GM23338 (cell line): ENCODE measurements around the gene HPX. TPM values are rescaled to one million over a fixed set of nuclear protein-coding genes. Genes with fewer than 3 reads are reported as not detected.

Experiments
- ATAC-seq: fragments of 200-7000 bp; cut with Tn5 transposase; 3 replicates; pipeline ENCODE4 v1.9.1; 2020
- DNase-seq: peaks from one replicate; pipeline ENCODE4 v3.0.0-alpha.2; 2015; ENCODE audit warnings: low spot score
- H2AFZ ChIP-seq: fragments of 200-600 bp; sonication (generic); 2 replicates; pipeline ENCODE4 v1.8.0; 2016; ENCODE audit warnings: antibody characterized with exemption, mild to moderate bottlenecking, moderate library complexity
- H3F3A ChIP-seq: fragments of 200-600 bp; sonication (generic); replicated peaks from 2 replicates; pipeline ENCODE4 v1.8.0; 2017; ENCODE audit warnings: antibody characterized with exemption, mixed run types, low read depth
- H3K27ac ChIP-seq: fragments of 200-600 bp; sonication (generic); 2 replicates; pipeline ENCODE4 v1.6.1; 2016; ENCODE audit warnings: low read depth
- H3K27me3 ChIP-seq: fragments of 200-600 bp; sonication (generic); 2 replicates; pipeline ENCODE4 v1.8.0; 2016; ENCODE audit warnings: mild to moderate bottlenecking, mixed run types, moderate library complexity; ENCODE audit not compliant: insufficient read depth
- H3K36me3 ChIP-seq: fragments of 200-600 bp; sonication (generic); 2 replicates; pipeline ENCODE4 v1.8.0; 2016; ENCODE audit warnings: mild to moderate bottlenecking; ENCODE audit not compliant: insufficient read depth
- H3K4me1 ChIP-seq: fragments of 200-600 bp; sonication (generic); 2 replicates; pipeline ENCODE4 v1.8.0; 2016; ENCODE audit warnings: mild to moderate bottlenecking, moderate library complexity; ENCODE audit not compliant: insufficient read depth
- H3K4me2 ChIP-seq: fragments of 200-600 bp; sonication (generic); 2 replicates; pipeline ENCODE4 v1.7.1; 2017; ENCODE audit warnings: mixed run types
- H3K4me3 ChIP-seq: fragments of 200-600 bp; sonication (generic); 2 replicates; pipeline ENCODE4 v1.6.1; 2016; ENCODE audit warnings: mixed run types
- H3K79me2 ChIP-seq: fragments of 200-600 bp; sonication (generic); replicated peaks from 2 replicates; pipeline ENCODE4 v1.8.0; 2017; ENCODE audit warnings: mild to moderate bottlenecking; ENCODE audit not compliant: insufficient read depth
- H3K9me2 ChIP-seq: fragments of 200-600 bp; sonication (generic); 2 replicates; pipeline ENCODE4 v1.8.0; 2017; ENCODE audit not compliant: insufficient read depth
- H4K20me1 ChIP-seq: fragments of 200-600 bp; sonication (generic); replicated peaks from 2 replicates; pipeline ENCODE4 v1.8.0; 2017; ENCODE audit warnings: mild to moderate bottlenecking; ENCODE audit not compliant: insufficient read depth
- H3K27ac Mint-ChIP-seq: 2 replicates; pipeline ENCODE4 v1.8.0; 2020; ENCODE audit warnings: inconsistent platforms, mild to moderate bottlenecking, moderate library complexity, mixed read lengths
- H3K27me3 Mint-ChIP-seq: 3 replicates; pipeline ENCODE4 v1.8.0; 2022; ENCODE audit warnings: low read depth, mild to moderate bottlenecking, moderate library complexity, mixed read lengths, inconsistent platforms; ENCODE audit not compliant: insufficient read depth, poor library complexity
- H3K36me3 Mint-ChIP-seq: 3 replicates; pipeline ENCODE4 v1.8.0; 2021; ENCODE audit warnings: low read depth, mild to moderate bottlenecking, inconsistent platforms, moderate library complexity, mixed read lengths
- H3K4me1 Mint-ChIP-seq: 3 replicates; pipeline ENCODE4 v1.8.0; 2020; ENCODE audit warnings: mild to moderate bottlenecking, inconsistent platforms, mixed read lengths
- H3K4me3 Mint-ChIP-seq: 3 replicates; pipeline ENCODE4 v1.8.0; 2021; ENCODE audit warnings: moderate library complexity, mild to moderate bottlenecking, inconsistent platforms, mixed read lengths
- H3K9me3 Mint-ChIP-seq: 3 replicates; pipeline ENCODE4 v1.8.0; 2020; ENCODE audit warnings: moderate library complexity, mild to moderate bottlenecking, inconsistent platforms, mixed read lengths
- CREB1 ChIP-seq: fragments of 250-450 bp; sonication (Bioruptor Pico); IDR thresholded peaks from 2 replicates; pipeline ENCODE4 v1.5.0; 2020; ENCODE audit warnings: low read depth, mild to moderate bottlenecking, moderate library complexity
- EZH2 ChIP-seq: fragments of 200-600 bp; sonication (generic); IDR thresholded peaks from one replicate; pipeline ENCODE4 v1.8.0; 2017; ENCODE audit warnings: antibody characterized with exemption, mild to moderate bottlenecking, low read depth; ENCODE audit not compliant: unreplicated experiment
- EZH2phosphoT487 ChIP-seq: fragments of 200-600 bp; sonication (generic); IDR thresholded peaks from one replicate; pipeline ENCODE4 v1.8.1; 2018; ENCODE audit warnings: antibody characterized with exemption; ENCODE audit not compliant: unreplicated experiment
- JUNB ChIP-seq: IDR thresholded peaks from one replicate; pipeline ENCODE4 v1.6.1; 2016; ENCODE audit warnings: antibody characterized with exemption; ENCODE audit not compliant: unreplicated experiment
- NANOG ChIP-seq: IDR thresholded peaks from 2 replicates; pipeline ENCODE4 v1.6.1; 2016; ENCODE audit warnings: antibody characterized with exemption, borderline replicate concordance
- POLR2AphosphoS5 ChIP-seq: IDR thresholded peaks from 2 replicates; pipeline ENCODE4 v1.6.1; 2016; ENCODE audit warnings: antibody characterized with exemption, low read depth
- STAT1 ChIP-seq: IDR thresholded peaks from one replicate; pipeline ENCODE4 v1.6.1; 2016; ENCODE audit warnings: antibody characterized with exemption; ENCODE audit not compliant: unreplicated experiment
- ZNF114 ChIP-seq: fragments of 250-450 bp; sonication (Bioruptor Pico); IDR thresholded peaks from 2 replicates; pipeline ENCODE4 v1.5.0; 2020; ENCODE audit warnings: mild to moderate bottlenecking, moderate library complexity
- ZNF331 ChIP-seq: fragments of 250-450 bp; sonication (Bioruptor Pico); IDR thresholded peaks from 2 replicates; pipeline ENCODE4 v1.5.0; 2020; ENCODE audit warnings: low read depth, mild to moderate bottlenecking, moderate library complexity
- polyA plus RNA-seq: library from polyadenylated mRNA; unstranded; fragments of >200 nt; fragmentation: Nextera tagmentation; extraction: Ambion mirVana; gene quantifications from 2 replicates; pipeline ENCODE4 v1.2.1, GENCODE V29; 2016
- total RNA-seq: library from RNA; depleted of rRNA; stranded (reverse); fragments of >200 nt; shearing (Covaris generic); gene quantifications from 2 replicates; pipeline ENCODE4 v1.2.3, GENCODE V29; 2014
- TF ChIP-seq, protein P1 (sequence below), 2 experiments: fragments of 200-600 bp in 1 of 2; sonication (generic) in 1 of 2; conservative IDR thresholded peaks; 2 replicates each; pipeline versions ENCODE4 v1.5.1 to v1.6.1; 2016 to 2017; ENCODE audit warnings: antibody characterized with exemption in 2 of 2, low read depth in 2 of 2, mild to moderate bottlenecking in 2 of 2, moderate library complexity in 1 of 2
- TF ChIP-seq, protein P2 (sequence below): IDR thresholded peaks from 2 replicates; pipeline ENCODE4 v1.6.1; 2016; ENCODE audit warnings: antibody characterized with exemption
- TF ChIP-seq, protein P3 (sequence below): IDR thresholded peaks from one replicate; pipeline ENCODE4 v1.6.1; 2018; ENCODE audit warnings: antibody characterized with exemption; ENCODE audit not compliant: unreplicated experiment
- TF ChIP-seq, protein P4 (sequence below): fragments of 250-450 bp; sonication (Bioruptor Pico); IDR thresholded peaks from 2 replicates; pipeline ENCODE4 v1.5.0; 2020; ENCODE audit warnings: mild to moderate bottlenecking, moderate library complexity

The HPX gene
- total and polyA plus RNA-seq, 2 experiments from 2014 or later: 0.47 to 0.63 TPM

DNA sequence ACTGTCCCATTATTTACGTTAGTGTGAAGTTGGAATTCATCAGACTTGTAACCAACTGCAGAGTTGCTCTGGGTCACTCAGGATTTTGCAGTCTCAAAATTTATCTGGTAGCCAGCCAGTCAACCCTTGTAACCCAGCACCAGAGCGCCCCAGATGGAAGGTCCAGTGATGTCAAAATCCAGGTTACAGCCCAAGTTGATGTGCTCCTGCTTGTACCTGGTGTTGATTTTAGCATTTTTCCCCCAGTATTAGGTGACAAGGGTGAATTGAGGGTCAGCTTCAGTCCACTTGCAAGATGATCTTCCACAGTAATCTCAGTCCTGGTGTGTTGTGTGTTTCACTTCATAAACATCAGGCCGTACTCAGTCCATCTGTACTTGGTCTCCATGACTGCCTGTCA lies 48.0 kb upstream of the HPX start:
- Histone ChIP-seq H3K4me3 (no peak overlapping the region), H4K20me1 (peaks cover 7% of the 10 kb centered on the region; the same call in 1 of the 2 replicates), H3K4me2 (no peak overlapping the region), H3K4me1 (no peaks in the 10 kb centered on the region), H3F3A (no peaks in the 10 kb centered on the region), H2AFZ (no peak overlapping the region), H3K27me3 (no peaks in the 10 kb centered on the region), H3K27ac (no peak overlapping the region), H3K79me2 (peaks cover 8% of the 10 kb centered on the region; the same call in 1 of the 2 replicates), H3K9me2 (no peaks in the 10 kb centered on the region), H3K36me3 (peaks cover 20% of the 10 kb centered on the region)
- ATAC-seq: no peak
- Mint-ChIP-seq H3K9me3 (no peaks in the 10 kb centered on the region; the same call in 2 of the 3 replicates), H3K4me3 (no peak overlapping the region), H3K27me3 (peaks cover 2% of the 10 kb centered on the region), H3K27ac (no peak overlapping the region), H3K36me3 (peaks cover 3% of the 10 kb centered on the region; the same call in 1 of the 3 replicates), H3K4me1 (no peaks in the 10 kb centered on the region)
- no peak for DNase-seq
- TF ChIP-seq STAT1 (no peak), NANOG (no peak), ZNF114 (CRISPR knock-in tag) (no peak), ZNF331 (no peak), JUNB (no peak), EZH2 (no peak), CREB1 (CRISPR knock-in tag) (no peak), POLR2AphosphoS5 (no peak), EZH2phosphoT487 (no peak)
- TF ChIP-seq, protein P1, sequence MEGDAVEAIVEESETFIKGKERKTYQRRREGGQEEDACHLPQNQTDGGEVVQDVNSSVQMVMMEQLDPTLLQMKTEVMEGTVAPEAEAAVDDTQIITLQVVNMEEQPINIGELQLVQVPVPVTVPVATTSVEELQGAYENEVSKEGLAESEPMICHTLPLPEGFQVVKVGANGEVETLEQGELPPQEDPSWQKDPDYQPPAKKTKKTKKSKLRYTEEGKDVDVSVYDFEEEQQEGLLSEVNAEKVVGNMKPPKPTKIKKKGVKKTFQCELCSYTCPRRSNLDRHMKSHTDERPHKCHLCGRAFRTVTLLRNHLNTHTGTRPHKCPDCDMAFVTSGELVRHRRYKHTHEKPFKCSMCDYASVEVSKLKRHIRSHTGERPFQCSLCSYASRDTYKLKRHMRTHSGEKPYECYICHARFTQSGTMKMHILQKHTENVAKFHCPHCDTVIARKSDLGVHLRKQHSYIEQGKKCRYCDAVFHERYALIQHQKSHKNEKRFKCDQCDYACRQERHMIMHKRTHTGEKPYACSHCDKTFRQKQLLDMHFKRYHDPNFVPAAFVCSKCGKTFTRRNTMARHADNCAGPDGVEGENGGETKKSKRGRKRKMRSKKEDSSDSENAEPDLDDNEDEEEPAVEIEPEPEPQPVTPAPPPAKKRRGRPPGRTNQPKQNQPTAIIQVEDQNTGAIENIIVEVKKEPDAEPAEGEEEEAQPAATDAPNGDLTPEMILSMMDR (conservative IDR thresholded peaks at IDR 0.05; ENCODE audit: low read depth in 2 of 2): no peak
- TF ChIP-seq, protein P2, sequence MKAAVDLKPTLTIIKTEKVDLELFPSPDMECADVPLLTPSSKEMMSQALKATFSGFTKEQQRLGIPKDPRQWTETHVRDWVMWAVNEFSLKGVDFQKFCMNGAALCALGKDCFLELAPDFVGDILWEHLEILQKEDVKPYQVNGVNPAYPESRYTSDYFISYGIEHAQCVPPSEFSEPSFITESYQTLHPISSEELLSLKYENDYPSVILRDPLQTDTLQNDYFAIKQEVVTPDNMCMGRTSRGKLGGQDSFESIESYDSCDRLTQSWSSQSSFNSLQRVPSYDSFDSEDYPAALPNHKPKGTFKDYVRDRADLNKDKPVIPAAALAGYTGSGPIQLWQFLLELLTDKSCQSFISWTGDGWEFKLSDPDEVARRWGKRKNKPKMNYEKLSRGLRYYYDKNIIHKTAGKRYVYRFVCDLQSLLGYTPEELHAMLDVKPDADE: no peak
- TF ChIP-seq, protein P3, sequence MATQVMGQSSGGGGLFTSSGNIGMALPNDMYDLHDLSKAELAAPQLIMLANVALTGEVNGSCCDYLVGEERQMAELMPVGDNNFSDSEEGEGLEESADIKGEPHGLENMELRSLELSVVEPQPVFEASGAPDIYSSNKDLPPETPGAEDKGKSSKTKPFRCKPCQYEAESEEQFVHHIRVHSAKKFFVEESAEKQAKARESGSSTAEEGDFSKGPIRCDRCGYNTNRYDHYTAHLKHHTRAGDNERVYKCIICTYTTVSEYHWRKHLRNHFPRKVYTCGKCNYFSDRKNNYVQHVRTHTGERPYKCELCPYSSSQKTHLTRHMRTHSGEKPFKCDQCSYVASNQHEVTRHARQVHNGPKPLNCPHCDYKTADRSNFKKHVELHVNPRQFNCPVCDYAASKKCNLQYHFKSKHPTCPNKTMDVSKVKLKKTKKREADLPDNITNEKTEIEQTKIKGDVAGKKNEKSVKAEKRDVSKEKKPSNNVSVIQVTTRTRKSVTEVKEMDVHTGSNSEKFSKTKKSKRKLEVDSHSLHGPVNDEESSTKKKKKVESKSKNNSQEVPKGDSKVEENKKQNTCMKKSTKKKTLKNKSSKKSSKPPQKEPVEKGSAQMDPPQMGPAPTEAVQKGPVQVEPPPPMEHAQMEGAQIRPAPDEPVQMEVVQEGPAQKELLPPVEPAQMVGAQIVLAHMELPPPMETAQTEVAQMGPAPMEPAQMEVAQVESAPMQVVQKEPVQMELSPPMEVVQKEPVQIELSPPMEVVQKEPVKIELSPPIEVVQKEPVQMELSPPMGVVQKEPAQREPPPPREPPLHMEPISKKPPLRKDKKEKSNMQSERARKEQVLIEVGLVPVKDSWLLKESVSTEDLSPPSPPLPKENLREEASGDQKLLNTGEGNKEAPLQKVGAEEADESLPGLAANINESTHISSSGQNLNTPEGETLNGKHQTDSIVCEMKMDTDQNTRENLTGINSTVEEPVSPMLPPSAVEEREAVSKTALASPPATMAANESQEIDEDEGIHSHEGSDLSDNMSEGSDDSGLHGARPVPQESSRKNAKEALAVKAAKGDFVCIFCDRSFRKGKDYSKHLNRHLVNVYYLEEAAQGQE: no peak
- TF ChIP-seq, protein P4, sequence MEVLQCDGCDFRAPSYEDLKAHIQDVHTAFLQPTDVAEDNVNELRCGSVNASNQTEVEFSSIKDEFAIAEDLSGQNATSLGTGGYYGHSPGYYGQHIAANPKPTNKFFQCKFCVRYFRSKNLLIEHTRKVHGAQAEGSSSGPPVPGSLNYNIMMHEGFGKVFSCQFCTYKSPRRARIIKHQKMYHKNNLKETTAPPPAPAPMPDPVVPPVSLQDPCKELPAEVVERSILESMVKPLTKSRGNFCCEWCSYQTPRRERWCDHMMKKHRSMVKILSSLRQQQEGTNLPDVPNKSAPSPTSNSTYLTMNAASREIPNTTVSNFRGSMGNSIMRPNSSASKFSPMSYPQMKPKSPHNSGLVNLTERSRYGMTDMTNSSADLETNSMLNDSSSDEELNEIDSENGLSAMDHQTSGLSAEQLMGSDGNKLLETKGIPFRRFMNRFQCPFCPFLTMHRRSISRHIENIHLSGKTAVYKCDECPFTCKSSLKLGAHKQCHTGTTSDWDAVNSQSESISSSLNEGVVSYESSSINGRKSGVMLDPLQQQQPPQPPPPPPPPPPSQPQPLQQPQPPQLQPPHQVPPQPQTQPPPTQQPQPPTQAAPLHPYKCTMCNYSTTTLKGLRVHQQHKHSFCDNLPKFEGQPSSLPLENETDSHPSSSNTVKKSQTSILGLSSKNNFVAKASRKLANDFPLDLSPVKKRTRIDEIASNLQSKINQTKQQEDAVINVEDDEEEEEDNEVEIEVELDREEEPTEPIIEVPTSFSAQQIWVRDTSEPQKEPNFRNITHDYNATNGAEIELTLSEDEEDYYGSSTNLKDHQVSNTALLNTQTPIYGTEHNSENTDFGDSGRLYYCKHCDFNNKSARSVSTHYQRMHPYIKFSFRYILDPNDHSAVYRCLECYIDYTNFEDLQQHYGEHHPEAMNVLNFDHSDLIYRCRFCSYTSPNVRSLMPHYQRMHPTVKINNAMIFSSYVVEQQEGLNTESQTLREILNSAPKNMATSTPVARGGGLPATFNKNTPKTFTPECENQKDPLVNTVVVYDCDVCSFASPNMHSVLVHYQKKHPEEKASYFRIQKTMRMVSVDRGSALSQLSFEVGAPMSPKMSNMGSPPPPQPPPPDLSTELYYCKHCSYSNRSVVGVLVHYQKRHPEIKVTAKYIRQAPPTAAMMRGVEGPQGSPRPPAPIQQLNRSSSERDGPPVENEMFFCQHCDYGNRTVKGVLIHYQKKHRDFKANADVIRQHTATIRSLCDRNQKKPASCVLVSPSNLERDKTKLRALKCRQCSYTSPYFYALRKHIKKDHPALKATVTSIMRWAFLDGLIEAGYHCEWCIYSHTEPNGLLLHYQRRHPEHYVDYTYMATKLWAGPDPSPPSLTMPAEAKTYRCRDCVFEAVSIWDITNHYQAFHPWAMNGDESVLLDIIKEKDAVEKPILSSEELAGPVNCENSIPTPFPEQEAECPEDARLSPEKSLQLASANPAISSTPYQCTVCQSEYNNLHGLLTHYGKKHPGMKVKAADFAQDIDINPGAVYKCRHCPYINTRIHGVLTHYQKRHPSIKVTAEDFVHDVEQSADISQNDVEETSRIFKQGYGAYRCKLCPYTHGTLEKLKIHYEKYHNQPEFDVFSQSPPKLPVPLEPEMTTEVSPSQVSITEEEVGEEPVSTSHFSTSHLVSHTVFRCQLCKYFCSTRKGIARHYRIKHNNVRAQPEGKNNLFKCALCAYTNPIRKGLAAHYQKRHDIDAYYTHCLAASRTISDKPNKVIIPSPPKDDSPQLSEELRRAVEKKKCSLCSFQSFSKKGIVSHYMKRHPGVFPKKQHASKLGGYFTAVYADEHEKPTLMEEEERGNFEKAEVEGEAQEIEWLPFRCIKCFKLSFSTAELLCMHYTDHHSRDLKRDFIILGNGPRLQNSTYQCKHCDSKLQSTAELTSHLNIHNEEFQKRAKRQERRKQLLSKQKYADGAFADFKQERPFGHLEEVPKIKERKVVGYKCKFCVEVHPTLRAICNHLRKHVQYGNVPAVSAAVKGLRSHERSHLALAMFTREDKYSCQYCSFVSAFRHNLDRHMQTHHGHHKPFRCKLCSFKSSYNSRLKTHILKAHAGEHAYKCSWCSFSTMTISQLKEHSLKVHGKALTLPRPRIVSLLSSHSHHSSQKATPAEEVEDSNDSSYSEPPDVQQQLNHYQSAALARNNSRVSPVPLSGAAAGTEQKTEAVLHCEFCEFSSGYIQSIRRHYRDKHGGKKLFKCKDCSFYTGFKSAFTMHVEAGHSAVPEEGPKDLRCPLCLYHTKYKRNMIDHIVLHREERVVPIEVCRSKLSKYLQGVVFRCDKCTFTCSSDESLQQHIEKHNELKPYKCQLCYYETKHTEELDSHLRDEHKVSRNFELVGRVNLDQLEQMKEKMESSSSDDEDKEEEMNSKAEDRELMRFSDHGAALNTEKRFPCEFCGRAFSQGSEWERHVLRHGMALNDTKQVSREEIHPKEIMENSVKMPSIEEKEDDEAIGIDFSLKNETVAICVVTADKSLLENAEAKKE (CRISPR knock-in tag): no peak
